Measurements from ENCODE around the gene EFHC1.

Gene EFHC1

GRCh38 chr6:52495922-52496321 is 75.8 kb downstream of the EFHC1 start:
- H3K9me3 ChIP-seq (ENCODE audit: insufficient read depth, low read depth, low read length), result no peaks in the 10 kb centered on the region
- H3K4me2 ChIP-seq (ENCODE audit: low read depth, low read length, poor library complexity, severe bottlenecking), result no peak overlapping the region
- no peaks in the 10 kb centered on the region for H4K20me1 ChIP-seq (ENCODE audit: insufficient read depth, low read length, poor library complexity, severe bottlenecking)
- H2AFZ ChIP-seq (ENCODE audit: low read length), result no peak overlapping the region
- peaks cover 5% of the 10 kb centered on the region; the same call in 1 of the 2 replicates for H3K36me3 ChIP-seq (ENCODE audit: insufficient read depth, low read length)
- peaks cover 21% of the 10 kb centered on the region for H3K4me1 ChIP-seq (ENCODE audit: insufficient read depth, low read length, poor library complexity, severe bottlenecking)
- no peaks in the 10 kb centered on the region for H3K27me3 ChIP-seq (ENCODE audit: insufficient read depth, low read length, poor library complexity, severe bottlenecking)
- no peaks in the 10 kb centered on the region for H3K9me2 ChIP-seq (replicated peaks; ENCODE audit: low read depth, low read length)
- no peaks in the 10 kb centered on the region for H3F3A ChIP-seq (ENCODE audit: low read depth)
- no peak overlapping the region for H3K9ac ChIP-seq (ENCODE audit: low read depth, low read length, poor library complexity, severe bottlenecking)
- no peaks in the 10 kb centered on the region for H3K79me2 ChIP-seq (ENCODE audit: insufficient read depth, low read length)
- H3K4me3 ChIP-seq (ENCODE audit: low read length, poor library complexity, severe bottlenecking), result no peak overlapping the region
- no peak for TF ChIP-seq EZH2phosphoT487 (IDR thresholded peaks at IDR 0.05; ENCODE audit: borderline replicate concordance)
- TF ChIP-seq, protein P1, sequence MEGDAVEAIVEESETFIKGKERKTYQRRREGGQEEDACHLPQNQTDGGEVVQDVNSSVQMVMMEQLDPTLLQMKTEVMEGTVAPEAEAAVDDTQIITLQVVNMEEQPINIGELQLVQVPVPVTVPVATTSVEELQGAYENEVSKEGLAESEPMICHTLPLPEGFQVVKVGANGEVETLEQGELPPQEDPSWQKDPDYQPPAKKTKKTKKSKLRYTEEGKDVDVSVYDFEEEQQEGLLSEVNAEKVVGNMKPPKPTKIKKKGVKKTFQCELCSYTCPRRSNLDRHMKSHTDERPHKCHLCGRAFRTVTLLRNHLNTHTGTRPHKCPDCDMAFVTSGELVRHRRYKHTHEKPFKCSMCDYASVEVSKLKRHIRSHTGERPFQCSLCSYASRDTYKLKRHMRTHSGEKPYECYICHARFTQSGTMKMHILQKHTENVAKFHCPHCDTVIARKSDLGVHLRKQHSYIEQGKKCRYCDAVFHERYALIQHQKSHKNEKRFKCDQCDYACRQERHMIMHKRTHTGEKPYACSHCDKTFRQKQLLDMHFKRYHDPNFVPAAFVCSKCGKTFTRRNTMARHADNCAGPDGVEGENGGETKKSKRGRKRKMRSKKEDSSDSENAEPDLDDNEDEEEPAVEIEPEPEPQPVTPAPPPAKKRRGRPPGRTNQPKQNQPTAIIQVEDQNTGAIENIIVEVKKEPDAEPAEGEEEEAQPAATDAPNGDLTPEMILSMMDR (conservative IDR thresholded peaks at IDR 0.05; ENCODE audit: low read length), result peak; percentile 41

DNA sequence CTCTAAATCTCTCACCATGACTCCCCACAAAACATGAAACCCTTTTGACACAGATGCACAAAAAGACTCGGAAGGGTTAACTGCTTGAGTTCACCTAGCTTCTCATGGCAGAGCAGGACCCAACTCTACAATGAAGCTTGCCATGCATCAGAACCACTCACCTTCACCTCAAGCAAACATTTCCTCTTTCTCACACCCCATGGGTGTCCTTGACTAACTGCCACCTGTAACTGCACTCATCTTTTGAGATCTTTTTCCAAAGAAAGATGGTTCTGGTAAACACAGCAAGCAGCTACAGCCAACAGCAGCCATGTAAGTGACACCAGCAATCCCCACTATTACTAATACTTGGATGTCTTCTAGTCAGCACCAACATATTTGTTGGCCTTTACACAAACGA is 76.5 kb downstream of the EFHC1 start:
- H2AFZ ChIP-seq (ENCODE audit: low read length), result no peak overlapping the region
- no peaks in the 10 kb centered on the region for H3F3A ChIP-seq (ENCODE audit: low read depth)
- no peak for TF ChIP-seq EZH2phosphoT487 (IDR thresholded peaks at IDR 0.05; ENCODE audit: borderline replicate concordance)
- TF ChIP-seq, protein P1 (conservative IDR thresholded peaks at IDR 0.05; ENCODE audit: low read length), result no peak

GRCh38 chr6:52497652-52498408 is 77.7 kb downstream of the EFHC1 start:
- Histone ChIP-seq H3F3A (ENCODE audit: low read depth) (no peaks in the 10 kb centered on the region), H3K36me3 (ENCODE audit: insufficient read depth, low read length) (peaks cover 20% of the 10 kb centered on the region; the same call in 1 of the 2 replicates), H3K4me1 (ENCODE audit: insufficient read depth, low read length, poor library complexity, severe bottlenecking) (peaks cover 14% of the 10 kb centered on the region), H4K20me1 (ENCODE audit: insufficient read depth, low read length, poor library complexity, severe bottlenecking) (no peaks in the 10 kb centered on the region), H3K9me3 (ENCODE audit: insufficient read depth, low read depth, low read length) (no peaks in the 10 kb centered on the region), H3K4me2 (ENCODE audit: low read depth, low read length, poor library complexity, severe bottlenecking) (no peak overlapping the region), H3K9ac (ENCODE audit: low read depth, low read length, poor library complexity, severe bottlenecking) (no peak overlapping the region), H3K27me3 (ENCODE audit: insufficient read depth, low read length, poor library complexity, severe bottlenecking) (no peaks in the 10 kb centered on the region), H3K79me2 (ENCODE audit: insufficient read depth, low read length) (no peaks in the 10 kb centered on the region), H2AFZ (ENCODE audit: low read length) (no peak overlapping the region), H3K4me3 (ENCODE audit: low read length, poor library complexity, severe bottlenecking) (no peak overlapping the region), H3K9me2 (replicated peaks; ENCODE audit: low read depth, low read length) (no peaks in the 10 kb centered on the region)
- no peak for TF ChIP-seq EZH2phosphoT487 (IDR thresholded peaks at IDR 0.05; ENCODE audit: borderline replicate concordance)
- TF ChIP-seq, protein P1 (conservative IDR thresholded peaks at IDR 0.05; ENCODE audit: low read length), result no peak

More for the DNA sequence above, 76.5 kb downstream of the EFHC1 start:
- Histone ChIP-seq H3K4me3 (ENCODE audit: low read length, poor library complexity, severe bottlenecking) (no peak overlapping the region), H3K4me2 (ENCODE audit: low read depth, low read length, poor library complexity, severe bottlenecking) (no peak overlapping the region), H3K79me2 (ENCODE audit: insufficient read depth, low read length) (no peaks in the 10 kb centered on the region), H3K9me3 (ENCODE audit: insufficient read depth, low read depth, low read length) (no peaks in the 10 kb centered on the region), H3K9me2 (replicated peaks; ENCODE audit: low read depth, low read length) (no peaks in the 10 kb centered on the region), H3K36me3 (ENCODE audit: insufficient read depth, low read length) (peaks cover 8% of the 10 kb centered on the region; the same call in 1 of the 2 replicates), H3K4me1 (ENCODE audit: insufficient read depth, low read length, poor library complexity, severe bottlenecking) (peaks cover 14% of the 10 kb centered on the region), H3K9ac (ENCODE audit: low read depth, low read length, poor library complexity, severe bottlenecking) (no peak overlapping the region), H3K27me3 (ENCODE audit: insufficient read depth, low read length, poor library complexity, severe bottlenecking) (no peaks in the 10 kb centered on the region), H4K20me1 (ENCODE audit: insufficient read depth, low read length, poor library complexity, severe bottlenecking) (no peaks in the 10 kb centered on the region)

Measured in Loucy (cell line).